AG09319 (cell line): ENCODE data around the gene SLC12A9.
"Not testable (repeated sequence)": the region's sequence is repeated elsewhere in the genome, so short reads cannot be mapped to it uniquely, and the experiment has no call there.

Source experiments
- DNase-seq: peaks from one replicate; pipeline ENCODE4 v3.0.0-alpha.2; 2010; ENCODE audit warnings: low read depth; ENCODE audit errors: extremely low read depth
- CTCF ChIP-seq: IDR thresholded peaks from 2 replicates; pipeline ENCODE4 v1.5.1; 2011; ENCODE audit warnings: low read depth, mild to moderate bottlenecking, inconsistent platforms, low read length, moderate library complexity

Gene SLC12A9

GRCh38 chr7:100808354-100808875, 44.1 kb upstream of the SLC12A9 start:
- DNase-seq = no peak
- TF ChIP-seq CTCF = no peak

- DNase-seq = no peak
- no peak for TF ChIP-seq CTCF
Observed at GRCh38 chr7:100811480-100811879, 41.0 kb upstream of the SLC12A9 start.

GRCh38 chr7:100812729-100813128, 39.8 kb upstream of the SLC12A9 start:
- TF ChIP-seq CTCF = no peak

GRCh38 chr7:100816515-100816914, 36.0 kb upstream of the SLC12A9 start:
- DNase-seq = not testable (repeated sequence)

More at GRCh38 chr7:100812729-100813128, 39.8 kb upstream of the SLC12A9 start:
- no peak for DNase-seq

- no peak for TF ChIP-seq CTCF
- DNase-seq = no peak
Observed at GRCh38 chr7:100817097-100817496, 35.4 kb upstream of the SLC12A9 start.

GRCh38 chr7:100818366-100818765, 34.1 kb upstream of the SLC12A9 start:
- no peak for DNase-seq
- no peak for TF ChIP-seq CTCF

- DNase-seq = no peak
- no peak for TF ChIP-seq CTCF
Observed at GRCh38 chr7:100818825-100819224, 33.7 kb upstream of the SLC12A9 start.

- no peak for DNase-seq
- no peak for TF ChIP-seq CTCF
Observed at GRCh38 chr7:100819586-100819985, 32.9 kb upstream of the SLC12A9 start.
